GM23338 (cell line): Measurements from ENCODE around the gene NEK7.

ENCODE experiments used
- CREB1 ChIP-seq: fragments of 250-450 bp; sonication (Bioruptor Pico); IDR thresholded peaks from 2 replicates; pipeline ENCODE4 v1.5.0; 2020; ENCODE audit warnings: low read depth, mild to moderate bottlenecking, moderate library complexity
- CTCF ChIP-seq, 2 experiments: fragments of 200-600 bp in 1 of 2; sonication (generic) in 1 of 2; conservative IDR thresholded peaks; 2 replicates each; pipeline versions ENCODE4 v1.5.1 to v1.6.1; 2016 to 2017; ENCODE audit warnings: antibody characterized with exemption in 2 of 2, low read depth in 2 of 2, mild to moderate bottlenecking in 2 of 2, moderate library complexity in 1 of 2
- ETS1 ChIP-seq: IDR thresholded peaks from 2 replicates; pipeline ENCODE4 v1.6.1; 2016; ENCODE audit warnings: antibody characterized with exemption
- EZH2 ChIP-seq: fragments of 200-600 bp; sonication (generic); IDR thresholded peaks from one replicate; pipeline ENCODE4 v1.8.0; 2017; ENCODE audit warnings: antibody characterized with exemption, mild to moderate bottlenecking, low read depth; ENCODE audit not compliant: unreplicated experiment
- EZH2phosphoT487 ChIP-seq: fragments of 200-600 bp; sonication (generic); IDR thresholded peaks from one replicate; pipeline ENCODE4 v1.8.1; 2018; ENCODE audit warnings: antibody characterized with exemption; ENCODE audit not compliant: unreplicated experiment
- JUNB ChIP-seq: IDR thresholded peaks from one replicate; pipeline ENCODE4 v1.6.1; 2016; ENCODE audit warnings: antibody characterized with exemption; ENCODE audit not compliant: unreplicated experiment
- NANOG ChIP-seq: IDR thresholded peaks from 2 replicates; pipeline ENCODE4 v1.6.1; 2016; ENCODE audit warnings: antibody characterized with exemption, borderline replicate concordance
- POLR2AphosphoS5 ChIP-seq: IDR thresholded peaks from 2 replicates; pipeline ENCODE4 v1.6.1; 2016; ENCODE audit warnings: antibody characterized with exemption, low read depth
- REST ChIP-seq: IDR thresholded peaks from one replicate; pipeline ENCODE4 v1.6.1; 2018; ENCODE audit warnings: antibody characterized with exemption; ENCODE audit not compliant: unreplicated experiment
- STAT1 ChIP-seq: IDR thresholded peaks from one replicate; pipeline ENCODE4 v1.6.1; 2016; ENCODE audit warnings: antibody characterized with exemption; ENCODE audit not compliant: unreplicated experiment
- ZNF114 ChIP-seq: fragments of 250-450 bp; sonication (Bioruptor Pico); IDR thresholded peaks from 2 replicates; pipeline ENCODE4 v1.5.0; 2020; ENCODE audit warnings: mild to moderate bottlenecking, moderate library complexity
- ZNF331 ChIP-seq: fragments of 250-450 bp; sonication (Bioruptor Pico); IDR thresholded peaks from 2 replicates; pipeline ENCODE4 v1.5.0; 2020; ENCODE audit warnings: low read depth, mild to moderate bottlenecking, moderate library complexity
- ZNF462 ChIP-seq: fragments of 250-450 bp; sonication (Bioruptor Pico); IDR thresholded peaks from 2 replicates; pipeline ENCODE4 v1.5.0; 2020; ENCODE audit warnings: mild to moderate bottlenecking, moderate library complexity

- TF ChIP-seq CTCF (conservative IDR thresholded peaks at IDR 0.05; ENCODE audit: low read depth in 2 of 2) (no peak), EZH2phosphoT487 (no peak), POLR2AphosphoS5 (no peak), STAT1 (no peak), REST (no peak), EZH2 (no peak), ZNF462 (CRISPR knock-in tag) (no peak), ETS1 (no peak), JUNB (no peak), ZNF114 (CRISPR knock-in tag) (no peak), ZNF331 (no peak), CREB1 (CRISPR knock-in tag) (no peak), NANOG (no peak)
Measured at GRCh38 chr1:198280080-198280479, 123.3 kb downstream of the NEK7 start.
